Activated gamma-delta T cell (primary cell): ENCODE measurements around the gene ZFYVE1.
"Not testable (repeated sequence)": the region's sequence is repeated elsewhere in the genome, so short reads cannot be mapped to it uniquely, and the experiment has no call there.

Experiments used
- DNase-seq: peaks from one replicate; lab custom pipeline; 2025; lab: John Stamatoyannopoulos, UW

Gene ZFYVE1

GRCh38 chr14:73004641-73005040 lies 22.3 kb downstream of the ZFYVE1 start:
- DNase-seq, result not testable (repeated sequence)

- no peak for DNase-seq
These were observed 23.2 kb downstream of the ZFYVE1 start for GRCh38 chr14:73003681-73004080.

- DNase-seq, result no peak
These were observed 26.8 kb downstream of the ZFYVE1 start for GRCh38 chr14:73000073-73000472.

- no peak for DNase-seq
These were observed 27.6 kb downstream of the ZFYVE1 start for GRCh38 chr14:72999316-72999715.

- no peak for DNase-seq
These were observed 28.5 kb downstream of the ZFYVE1 start for GRCh38 chr14:72998252-72998903.

- no peak for DNase-seq
These were observed 30.0 kb downstream of the ZFYVE1 start for GRCh38 chr14:72996916-72997315.

- DNase-seq, result no peak
These were observed 36.7 kb downstream of the ZFYVE1 start for GRCh38 chr14:72990171-72990570.

- no peak for DNase-seq
These were observed 40.0 kb downstream of the ZFYVE1 start for GRCh38 chr14:72986857-72987256.

GRCh38 chr14:72986214-72986613 lies 40.7 kb downstream of the ZFYVE1 start:
- DNase-seq, result no peak

- no peak for DNase-seq
These were observed 44.7 kb downstream of the ZFYVE1 start for GRCh38 chr14:72982146-72982708.

GRCh38 chr14:72980863-72981262 lies 46.0 kb downstream of the ZFYVE1 start:
- no peak for DNase-seq

GRCh38 chr14:72978856-72979255 lies 48.0 kb downstream of the ZFYVE1 start:
- DNase-seq, result no peak

GRCh38 chr14:72975770-72976169 lies 51.1 kb downstream of the ZFYVE1 start:
- DNase-seq, result no peak

- no peak for DNase-seq
These were observed 52.2 kb downstream of the ZFYVE1 start for GRCh38 chr14:72974661-72975060.

GRCh38 chr14:72970824-72971434 lies 56.0 kb downstream of the ZFYVE1 start:
- DNase-seq, result no peak

GRCh38 chr14:72970058-72970630 lies 56.8 kb downstream of the ZFYVE1 start:
- no peak for DNase-seq

GRCh38 chr14:72968316-72968715 lies 58.6 kb downstream of the ZFYVE1 start:
- no peak for DNase-seq

GRCh38 chr14:72966038-72966437 lies 60.9 kb downstream of the ZFYVE1 start:
- DNase-seq, result no peak

- no peak for DNase-seq
These were observed 61.7 kb downstream of the ZFYVE1 start for GRCh38 chr14:72965249-72965648.

- DNase-seq, result no peak
These were observed 64.0 kb downstream of the ZFYVE1 start for GRCh38 chr14:72962829-72963312.

- not testable (repeated sequence) for DNase-seq
These were observed 64.6 kb downstream of the ZFYVE1 start for GRCh38 chr14:72962336-72962754.

- no peak for DNase-seq
These were observed 65.1 kb downstream of the ZFYVE1 start for GRCh38 chr14:72961579-72962335.
